Activated CD4-positive, alpha-beta T cell treated with anti-CD3 and anti-CD28 coated beads, Interleukin-2, amount 50 U/mL, for 16 hours (primary cell): ENCODE measurements around the gene SLC7A5.
A peak's percentile ranks its signal among the peaks of the same experiment; 100 is the strongest.
"Not testable (repeated sequence)": the region's sequence is repeated elsewhere in the genome, so short reads cannot be mapped to it uniquely, and the experiment has no call there.

Experiments
- DNase-seq: peaks from one replicate; pipeline ENCODE4 v3.0.0-alpha.2; 2020

SLC7A5 gene

GRCh38 chr16:87818533-87819161 is 50.7 kb downstream of the SLC7A5 start:
- no peak for DNase-seq

GRCh38 chr16:87817910-87818309 is 51.4 kb downstream of the SLC7A5 start:
- no peak for DNase-seq

GRCh38 chr16:87817370-87817769 is 51.9 kb downstream of the SLC7A5 start:
- DNase-seq, result not testable (repeated sequence)

GRCh38 chr16:87816507-87817100 is 52.7 kb downstream of the SLC7A5 start:
- no peak for DNase-seq

GRCh38 chr16:87815567-87815966 is 53.7 kb downstream of the SLC7A5 start:
- DNase-seq, result no peak

- no peak for DNase-seq
These were observed 57.1 kb downstream of the SLC7A5 start for GRCh38 chr16:87812200-87812656.

GRCh38 chr16:87811454-87811853 is 57.9 kb downstream of the SLC7A5 start:
- DNase-seq, result not testable (repeated sequence)

GRCh38 chr16:87809150-87809902 is 60.0 kb downstream of the SLC7A5 start:
- DNase-seq, result no peak

GRCh38 chr16:87808108-87808507 is 61.2 kb downstream of the SLC7A5 start:
- DNase-seq, result no peak

GRCh38 chr16:87806641-87807546 is 62.4 kb downstream of the SLC7A5 start:
- DNase-seq, result peak; percentile 67

GRCh38 chr16:87806261-87806640 is 63.1 kb downstream of the SLC7A5 start:
- peak; percentile 50 for DNase-seq

GRCh38 chr16:87803385-87803784 is 65.9 kb downstream of the SLC7A5 start:
- DNase-seq, result no peak

GRCh38 chr16:87802670-87803069 is 66.6 kb downstream of the SLC7A5 start:
- DNase-seq, result no peak

GRCh38 chr16:87801679-87802259 is 67.5 kb downstream of the SLC7A5 start:
- DNase-seq, result no peak

- no peak for DNase-seq
These were observed 68.8 kb downstream of the SLC7A5 start for GRCh38 chr16:87800497-87800896.

- no peak for DNase-seq
These were observed 74.0 kb downstream of the SLC7A5 start for GRCh38 chr16:87795336-87795735.

- DNase-seq, result no peak
These were observed 74.7 kb downstream of the SLC7A5 start for GRCh38 chr16:87794485-87795078.

GRCh38 chr16:87792205-87792565 is 77.1 kb downstream of the SLC7A5 start:
- DNase-seq, result no peak

- no peak for DNase-seq
These were observed 77.8 kb downstream of the SLC7A5 start for GRCh38 chr16:87791295-87792204.

- DNase-seq, result no peak
These were observed 78.8 kb downstream of the SLC7A5 start for GRCh38 chr16:87790292-87791100.
